Neutrophil (primary cell): ENCODE measurements around the gene CLN6.
"Not testable (repeated sequence)": the region's sequence is repeated elsewhere in the genome, so short reads cannot be mapped to it uniquely, and the experiment has no call there.

Experiments
- H3K27ac ChIP-seq: fragments of 200-600 bp; sonication (generic); 2 replicates; pipeline ENCODE4 v1.5.1; 2016; ENCODE audit warnings: mild to moderate bottlenecking, moderate library complexity
- H3K27me3 ChIP-seq: fragments of 200-600 bp; sonication (generic); 2 replicates; pipeline ENCODE4 v1.6.0; 2016; ENCODE audit warnings: mild to moderate bottlenecking
- H3K36me3 ChIP-seq: fragments of 200-600 bp; sonication (generic); 2 replicates; pipeline ENCODE4 v1.5.1; 2017
- H3K4me1 ChIP-seq, 2 experiments: fragments of 200-600 bp in 1 of 2; sonication (generic) in 1 of 2; 1 replicate in 1 of 2; 2 replicates in 1 of 2; pipeline versions ENCODE4 v1.5.1 to v1.6.1; 2013 to 2016; ENCODE audit warnings: low read depth in 1 of 2, low read length in 1 of 2, mild to moderate bottlenecking in 1 of 2, moderate library complexity in 1 of 2; ENCODE audit not compliant: control insufficient read depth in 1 of 2, insufficient read depth in 1 of 2
- H3K4me3 ChIP-seq, 2 experiments: fragments of 200-600 bp in 1 of 2; sonication (generic) in 1 of 2; 1 replicate in 1 of 2; 2 replicates in 1 of 2; pipeline ENCODE4 v1.5.1; 2013 to 2016; ENCODE audit warnings: low read depth in 1 of 2, low read length in 1 of 2, mild to moderate bottlenecking in 1 of 2, moderate library complexity in 1 of 2
- H3K9me3 ChIP-seq: fragments of 200-600 bp; sonication (generic); 2 replicates; pipeline ENCODE4 v1.5.1; 2016
- TF ChIP-seq, protein P1 (sequence below): fragments of 200-600 bp; sonication (generic); IDR thresholded peaks from 2 replicates; pipeline ENCODE4 v1.5.1; 2016; ENCODE audit warnings: antibody characterized with exemption

The CLN6 gene

GRCh38 chr15:68235022-68235421, 5.5 kb upstream of the CLN6 start:
- Histone ChIP-seq H3K4me3 (no peak overlapping the region), H3K27me3 (no peaks in the 10 kb centered on the region), H3K9me3 (no peaks in the 10 kb centered on the region), H3K36me3 (no peaks in the 10 kb centered on the region), H3K27ac (no peak overlapping the region), H3K4me1 (peaks cover 3 to 23% of the 10 kb centered on the region in 2 experiments)
- TF ChIP-seq, protein P1, sequence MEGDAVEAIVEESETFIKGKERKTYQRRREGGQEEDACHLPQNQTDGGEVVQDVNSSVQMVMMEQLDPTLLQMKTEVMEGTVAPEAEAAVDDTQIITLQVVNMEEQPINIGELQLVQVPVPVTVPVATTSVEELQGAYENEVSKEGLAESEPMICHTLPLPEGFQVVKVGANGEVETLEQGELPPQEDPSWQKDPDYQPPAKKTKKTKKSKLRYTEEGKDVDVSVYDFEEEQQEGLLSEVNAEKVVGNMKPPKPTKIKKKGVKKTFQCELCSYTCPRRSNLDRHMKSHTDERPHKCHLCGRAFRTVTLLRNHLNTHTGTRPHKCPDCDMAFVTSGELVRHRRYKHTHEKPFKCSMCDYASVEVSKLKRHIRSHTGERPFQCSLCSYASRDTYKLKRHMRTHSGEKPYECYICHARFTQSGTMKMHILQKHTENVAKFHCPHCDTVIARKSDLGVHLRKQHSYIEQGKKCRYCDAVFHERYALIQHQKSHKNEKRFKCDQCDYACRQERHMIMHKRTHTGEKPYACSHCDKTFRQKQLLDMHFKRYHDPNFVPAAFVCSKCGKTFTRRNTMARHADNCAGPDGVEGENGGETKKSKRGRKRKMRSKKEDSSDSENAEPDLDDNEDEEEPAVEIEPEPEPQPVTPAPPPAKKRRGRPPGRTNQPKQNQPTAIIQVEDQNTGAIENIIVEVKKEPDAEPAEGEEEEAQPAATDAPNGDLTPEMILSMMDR, result no peak

- H3K27ac ChIP-seq, H3K36me3 ChIP-seq, H3K9me3 ChIP-seq, H3K27me3 ChIP-seq, H3K4me3 ChIP-seq: not testable (repeated sequence)
- H3K4me1 ChIP-seq, result peaks cover 6 to 27% of the 10 kb centered on the region in 2 experiments
Measured at GRCh38 chr15:68234520-68234919, 5.0 kb upstream of the CLN6 start.

DNA sequence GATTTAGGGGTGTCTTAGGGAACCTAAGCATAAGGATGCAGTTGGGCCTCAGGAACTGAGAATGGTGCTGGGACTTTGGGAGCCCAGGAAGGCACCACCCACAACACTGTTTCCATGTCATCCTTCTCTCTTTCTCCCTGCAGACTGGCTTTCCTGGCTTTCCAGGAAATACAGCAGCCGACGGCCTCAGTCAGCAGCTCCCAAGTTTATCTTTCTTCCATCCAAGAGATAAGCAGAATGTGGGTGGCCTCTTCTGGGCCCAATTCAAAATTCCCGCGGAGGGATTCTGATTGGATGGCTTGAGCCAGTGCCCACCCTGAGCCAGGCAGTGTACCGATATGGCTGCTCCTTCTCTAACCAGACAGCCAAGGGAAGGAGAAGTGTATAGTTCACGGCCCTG, 4.5 kb upstream of the CLN6 start:
- Histone ChIP-seq H3K36me3 (no peaks in the 10 kb centered on the region), H3K4me3 (no peak overlapping the region), H3K9me3 (no peaks in the 10 kb centered on the region), H3K27ac (no peak overlapping the region), H3K4me1 (peaks cover 6 to 29% of the 10 kb centered on the region in 2 experiments), H3K27me3 (no peaks in the 10 kb centered on the region)
- TF ChIP-seq, protein P1, result no peak

DNA sequence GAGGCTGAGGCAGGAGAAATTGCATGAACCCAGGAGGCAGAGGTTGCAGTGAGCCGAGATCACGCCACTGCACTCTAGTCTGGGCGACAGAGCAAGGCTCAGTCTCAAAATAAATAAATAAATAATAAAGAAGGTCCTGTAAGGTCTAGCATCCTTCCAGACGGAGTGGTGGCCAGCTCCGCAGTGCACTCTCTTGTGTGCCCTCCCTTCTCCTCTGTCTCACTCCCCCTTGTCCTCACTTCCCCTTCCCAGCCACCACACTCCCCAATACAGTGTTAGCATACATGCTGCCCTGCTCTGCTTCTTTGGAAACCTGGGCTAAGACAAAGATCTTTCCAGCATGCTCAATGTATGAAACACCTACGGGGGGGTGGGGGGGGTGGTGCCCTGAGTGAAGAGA, 3.4 kb upstream of the CLN6 start:
- Histone ChIP-seq H3K4me1 (peaks cover 17 to 41% of the 10 kb centered on the region in 2 experiments), H3K9me3 (no peaks in the 10 kb centered on the region), H3K36me3 (no peaks in the 10 kb centered on the region), H3K27me3 (no peaks in the 10 kb centered on the region), H3K4me3 (peak overlapping the region in 1 of 2 experiments; percentile 9), H3K27ac (peak overlapping the region; percentile 38)
- TF ChIP-seq, protein P1, result no peak

- H3K27me3 ChIP-seq, result no peaks in the 10 kb centered on the region
- TF ChIP-seq, protein P1, result no peak
- no peaks in the 10 kb centered on the region for H3K36me3 ChIP-seq
- H3K9me3 ChIP-seq, result no peaks in the 10 kb centered on the region
- H3K4me1 ChIP-seq, result peaks cover 20 to 42% of the 10 kb centered on the region in 2 experiments
- peak overlapping the region; percentile 38 for H3K27ac ChIP-seq
- peak overlapping the region in 1 of 2 experiments; percentile 9 for H3K4me3 ChIP-seq
Measured at GRCh38 chr15:68232449-68232848, 2.9 kb upstream of the CLN6 start.

GRCh38 chr15:68231102-68231818, 1.7 kb upstream of the CLN6 start:
- Histone ChIP-seq H3K4me3 (no peak overlapping the region), H3K9me3 (no peaks in the 10 kb centered on the region), H3K27me3 (no peaks in the 10 kb centered on the region), H3K36me3 (no peaks in the 10 kb centered on the region), H3K27ac (no peak overlapping the region), H3K4me1 (peaks cover 20 to 42% of the 10 kb centered on the region in 2 experiments)
- TF ChIP-seq, protein P1, result no peak
